ENCODE results near the gene SLC43A3.

Gene SLC43A3

DNA sequence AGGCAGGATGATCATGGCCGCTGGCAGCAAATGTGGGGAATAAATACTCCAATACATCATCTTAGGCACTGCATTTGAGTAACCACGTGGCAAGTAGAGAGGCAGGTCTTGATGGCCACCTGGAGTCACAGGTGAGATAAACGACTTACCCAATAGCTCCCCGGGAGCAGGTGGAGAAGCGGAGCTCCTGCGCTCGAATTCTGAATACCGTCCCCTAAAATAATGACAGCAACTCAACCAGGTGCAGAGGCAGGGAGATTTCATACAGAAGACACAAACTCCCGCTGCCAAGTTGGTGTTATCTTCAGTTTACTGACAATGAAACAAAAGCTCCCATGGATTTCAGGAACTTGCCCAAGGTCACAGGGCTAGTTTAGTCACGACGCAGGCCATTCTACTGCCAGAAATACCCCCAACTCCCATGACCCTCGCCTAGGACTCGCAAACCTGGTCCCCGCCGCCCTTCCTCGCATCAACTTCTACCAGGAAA, 437 bp downstream of the SLC43A3 start:
- TF ChIP-seq GATA3 (IDR thresholded peaks at IDR 0.05; ENCODE audit: low read depth, low read length) (no peak), GATA2 (IDR thresholded peaks at IDR 0.05; ENCODE audit: low read depth, low read length) (no peak)

DNA sequence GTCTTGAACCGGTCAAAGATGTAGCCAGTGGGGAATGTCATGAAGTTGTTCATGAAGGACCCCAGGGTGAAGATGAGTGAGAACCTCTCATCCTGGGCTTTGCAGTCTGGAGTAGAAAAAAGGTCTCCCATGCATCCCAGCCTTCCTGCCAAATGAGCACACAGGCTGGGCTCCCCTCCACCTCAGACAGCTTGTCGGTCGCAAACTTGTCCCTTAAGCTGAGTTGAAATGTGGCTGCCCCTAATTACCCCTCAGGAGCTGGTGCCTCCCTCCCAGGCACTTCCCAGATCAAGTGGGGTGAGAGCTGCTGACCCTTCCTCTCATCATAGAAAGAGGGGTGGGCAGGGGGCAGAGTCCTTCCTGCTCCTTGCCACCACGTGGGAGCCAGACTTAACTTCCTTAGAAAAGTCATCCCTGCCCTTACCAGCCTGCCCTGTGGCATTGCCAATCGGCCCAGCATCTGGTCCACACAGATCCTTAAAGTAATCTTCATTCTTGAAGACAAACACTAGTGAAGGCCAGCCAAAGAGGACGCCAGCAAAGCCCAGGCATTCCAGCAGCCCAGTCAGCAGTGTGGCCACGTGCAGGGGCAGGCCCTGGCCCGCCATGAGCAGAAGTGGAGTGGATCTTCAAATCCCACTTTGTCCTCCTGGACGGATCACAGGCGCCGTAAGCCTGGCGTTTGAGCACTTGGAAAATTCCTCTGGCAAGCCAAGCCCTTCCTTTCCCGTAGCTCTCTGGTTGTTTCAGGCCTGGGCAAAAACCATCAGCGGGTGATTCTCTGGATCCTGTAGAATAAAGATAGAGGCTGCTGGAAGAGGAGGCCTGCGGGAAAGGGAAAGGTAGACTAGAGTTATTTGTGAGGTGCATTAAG, 1.1 kb downstream of the SLC43A3 start:
- TF ChIP-seq GATA2 (IDR thresholded peaks at IDR 0.05; ENCODE audit: low read depth, low read length), result no peak
- no peak for TF ChIP-seq GATA3 (IDR thresholded peaks at IDR 0.05; ENCODE audit: low read depth, low read length)

DNA sequence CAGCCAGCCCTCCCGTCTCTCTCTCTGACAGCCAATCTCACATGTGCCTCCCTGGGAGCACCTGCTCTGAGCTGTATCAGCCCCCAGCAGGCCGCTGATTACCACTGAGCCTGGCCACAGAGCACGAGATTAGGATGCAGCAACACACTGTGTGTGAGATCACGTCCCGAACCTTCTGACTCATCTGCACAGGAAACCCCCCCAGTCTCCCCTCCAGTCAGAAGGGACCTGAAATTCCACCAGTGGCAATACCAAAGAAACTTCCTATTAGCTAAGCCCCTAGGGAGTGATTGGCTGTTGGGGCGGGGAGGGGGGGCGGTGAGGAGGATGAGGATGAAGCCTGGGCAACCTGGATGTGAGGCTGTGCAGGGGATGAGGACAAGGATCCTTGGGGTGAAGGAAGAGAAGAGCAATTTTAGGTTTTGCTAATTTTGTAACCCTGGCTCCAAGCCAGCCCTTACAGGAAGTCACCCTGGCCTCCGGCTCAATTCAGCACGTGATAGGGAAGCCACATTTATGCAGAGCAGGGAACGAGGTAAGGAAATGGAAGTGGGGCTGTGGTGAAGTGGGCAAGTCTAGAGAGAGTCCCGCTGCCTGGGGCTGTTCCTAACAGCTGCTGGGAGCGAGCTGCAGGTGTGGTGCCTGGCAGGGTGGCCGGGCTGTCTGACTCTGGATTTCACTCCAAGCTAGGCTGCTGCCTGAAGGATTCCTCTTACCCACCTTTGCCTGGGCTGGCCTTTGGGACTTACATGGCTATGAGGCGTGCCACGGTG, 1.9 kb downstream of the SLC43A3 start:
- no peak for TF ChIP-seq GATA2 (IDR thresholded peaks at IDR 0.05; ENCODE audit: low read depth, low read length)
- TF ChIP-seq GATA3 (IDR thresholded peaks at IDR 0.05; ENCODE audit: low read depth, low read length), result no peak

DNA sequence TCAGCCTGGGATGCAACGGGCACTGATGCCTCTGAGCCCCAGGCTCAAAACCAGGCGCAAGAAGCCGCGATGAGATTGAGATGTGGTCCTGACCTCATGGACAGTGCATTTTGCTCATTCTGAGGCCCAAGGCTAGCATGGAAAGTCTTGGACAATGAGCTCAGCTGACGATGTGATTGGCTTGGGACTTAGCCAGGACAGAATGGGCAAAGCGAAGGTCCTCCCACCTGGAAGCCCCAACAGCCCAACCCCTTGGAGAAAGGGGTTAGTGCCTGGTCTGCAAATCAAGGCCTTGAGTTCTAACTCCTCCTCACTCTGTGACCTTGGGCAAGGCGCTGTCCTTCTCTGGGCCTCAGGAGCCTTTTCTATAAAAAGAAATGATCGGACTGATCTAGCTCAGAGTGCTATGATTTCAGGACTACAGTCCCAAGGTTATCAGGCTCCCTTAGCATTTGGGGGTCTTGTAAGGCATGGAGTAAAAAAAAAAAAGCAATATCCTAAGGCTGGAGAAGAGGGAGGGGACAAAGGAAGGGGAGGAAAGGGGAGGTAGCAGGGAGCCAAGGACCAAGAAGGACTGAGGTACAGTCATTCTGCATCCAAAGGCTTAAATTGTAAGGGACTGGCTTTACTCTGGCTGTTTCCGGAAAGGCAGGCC, 2.7 kb downstream of the SLC43A3 start:
- TF ChIP-seq GATA3 (IDR thresholded peaks at IDR 0.05; ENCODE audit: low read depth, low read length) (no peak), GATA2 (IDR thresholded peaks at IDR 0.05; ENCODE audit: low read depth, low read length) (no peak)

DNA sequence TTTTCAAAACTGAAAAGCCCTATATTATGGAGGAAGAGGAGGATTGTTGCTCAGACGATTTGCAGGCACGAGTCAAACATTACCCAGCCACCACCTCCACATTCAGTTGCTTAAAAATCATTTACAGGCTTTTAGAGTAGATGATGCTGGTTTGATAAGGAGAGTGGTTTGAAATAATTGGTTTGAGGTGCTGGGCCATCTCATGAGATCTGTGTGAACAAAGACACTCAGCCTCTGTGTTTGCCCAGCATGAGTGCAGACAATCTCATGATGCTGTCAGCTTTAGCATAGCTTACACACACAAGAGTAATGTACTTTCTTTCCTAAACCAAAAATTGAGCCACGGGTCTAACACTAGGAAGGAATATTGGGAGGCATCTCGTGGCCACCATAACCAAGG, 4.3 kb downstream of the SLC43A3 start:
- TF ChIP-seq GATA3 (IDR thresholded peaks at IDR 0.05; ENCODE audit: low read depth, low read length), result no peak
- no peak for TF ChIP-seq GATA2 (IDR thresholded peaks at IDR 0.05; ENCODE audit: low read depth, low read length)

DNA sequence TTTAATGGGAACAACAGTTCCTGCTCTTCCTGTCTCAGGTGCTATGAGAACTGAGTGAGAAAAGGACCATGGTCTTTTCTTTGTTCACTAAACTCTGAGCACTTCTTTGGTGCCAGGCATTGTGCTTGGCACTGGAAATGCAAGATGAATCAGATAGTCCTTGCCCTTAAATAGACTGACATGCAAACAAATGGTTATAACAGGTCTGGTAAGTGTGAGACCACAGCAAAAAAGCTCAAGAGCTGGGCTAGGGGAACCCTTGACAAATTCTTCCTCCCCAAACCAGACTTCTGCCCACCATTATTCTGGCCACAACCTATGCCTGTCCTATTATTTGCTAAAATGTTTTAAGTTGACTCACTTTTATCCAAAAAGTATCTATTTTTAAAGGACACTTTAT, 5.1 kb downstream of the SLC43A3 start:
- TF ChIP-seq GATA2 (IDR thresholded peaks at IDR 0.05; ENCODE audit: low read depth, low read length) (no peak), GATA3 (IDR thresholded peaks at IDR 0.05; ENCODE audit: low read depth, low read length) (no peak)

DNA sequence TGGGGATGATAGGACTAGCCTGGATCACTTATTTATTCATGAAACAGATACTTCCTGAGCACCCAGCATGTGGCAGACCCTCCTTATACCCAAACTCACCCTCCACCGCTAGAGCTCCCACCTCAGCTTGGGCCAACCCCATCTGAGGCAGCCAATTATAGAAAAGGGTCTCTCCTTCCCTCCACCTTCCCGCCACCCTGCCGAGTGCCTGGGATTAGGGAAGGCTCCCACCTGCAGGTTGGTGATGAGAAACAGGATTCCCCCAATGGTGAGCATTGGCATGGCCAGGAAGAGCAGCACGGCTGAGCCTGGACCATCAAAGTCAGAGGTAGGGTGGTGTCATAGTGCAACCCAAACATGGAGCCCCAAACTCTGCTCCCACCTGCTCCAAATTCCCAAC, 5.9 kb downstream of the SLC43A3 start:
- TF ChIP-seq GATA2 (IDR thresholded peaks at IDR 0.05; ENCODE audit: low read depth, low read length) (no peak), GATA3 (IDR thresholded peaks at IDR 0.05; ENCODE audit: low read depth, low read length) (no peak)

DNA sequence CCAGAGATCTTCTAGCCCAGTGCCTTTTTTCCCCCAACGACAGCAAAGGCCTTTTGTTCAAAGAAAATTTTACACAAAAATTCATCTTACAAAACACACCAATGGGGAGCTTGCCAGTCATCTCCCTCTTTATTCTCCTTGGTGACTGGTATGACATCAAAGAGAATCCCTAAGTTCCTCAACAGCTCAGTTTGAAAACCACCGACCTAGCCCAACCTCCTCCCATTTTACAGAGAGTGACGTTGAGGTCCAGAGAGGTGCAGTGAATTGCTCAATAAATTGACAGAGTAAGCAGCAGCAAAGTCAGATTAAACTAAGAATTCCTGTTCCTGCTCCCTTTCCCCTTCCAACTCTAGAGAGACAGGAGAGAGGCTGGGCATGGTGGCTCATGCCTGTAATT, 7.8 kb downstream of the SLC43A3 start:
- TF ChIP-seq GATA2 (IDR thresholded peaks at IDR 0.05; ENCODE audit: low read depth, low read length), result no peak
- TF ChIP-seq GATA3 (IDR thresholded peaks at IDR 0.05; ENCODE audit: low read depth, low read length), result no peak

DNA sequence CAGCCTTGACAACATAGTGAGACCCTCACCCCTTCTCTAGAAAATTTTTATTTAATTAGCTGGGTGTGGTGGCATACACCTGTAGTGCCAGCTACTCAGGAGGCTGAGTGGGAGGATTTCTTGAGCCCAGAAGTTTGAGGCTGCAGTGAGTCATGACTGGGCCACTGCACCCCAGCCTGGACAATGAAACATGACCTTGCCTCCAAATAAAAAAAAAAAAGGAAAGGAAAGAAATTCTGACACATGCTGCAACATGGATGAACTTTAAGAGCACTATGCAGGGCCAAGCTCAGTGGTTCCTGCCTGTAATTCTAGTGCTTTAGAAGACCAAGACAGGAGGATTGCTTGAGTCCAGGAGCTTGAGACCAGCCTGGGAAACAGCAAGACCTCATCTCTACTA, 8.8 kb downstream of the SLC43A3 start:
- TF ChIP-seq GATA2 (IDR thresholded peaks at IDR 0.05; ENCODE audit: low read depth, low read length) (no peak), GATA3 (IDR thresholded peaks at IDR 0.05; ENCODE audit: low read depth, low read length) (no peak)

DNA sequence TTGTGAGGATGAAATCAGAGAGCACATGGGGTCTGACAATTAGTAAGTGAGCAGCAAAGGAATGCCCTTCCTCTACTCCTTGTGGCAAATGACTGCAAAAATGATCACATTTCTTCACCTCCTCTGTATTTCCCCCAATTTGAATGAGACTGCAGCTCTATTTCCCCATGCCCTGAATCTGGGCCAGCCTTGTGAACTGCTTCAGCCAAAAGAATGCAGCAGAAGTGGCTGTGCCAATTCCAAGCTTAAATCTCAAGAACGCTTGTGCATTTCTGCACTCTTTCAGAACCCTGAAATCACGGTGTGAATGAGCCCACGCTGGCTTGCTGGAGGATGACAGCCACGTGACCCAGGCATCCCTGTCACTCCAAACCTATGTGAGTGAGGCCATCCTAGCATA, 9.9 kb downstream of the SLC43A3 start:
- TF ChIP-seq GATA3 (IDR thresholded peaks at IDR 0.05; ENCODE audit: low read depth, low read length), result no peak
- no peak for TF ChIP-seq GATA2 (IDR thresholded peaks at IDR 0.05; ENCODE audit: low read depth, low read length)

DNA sequence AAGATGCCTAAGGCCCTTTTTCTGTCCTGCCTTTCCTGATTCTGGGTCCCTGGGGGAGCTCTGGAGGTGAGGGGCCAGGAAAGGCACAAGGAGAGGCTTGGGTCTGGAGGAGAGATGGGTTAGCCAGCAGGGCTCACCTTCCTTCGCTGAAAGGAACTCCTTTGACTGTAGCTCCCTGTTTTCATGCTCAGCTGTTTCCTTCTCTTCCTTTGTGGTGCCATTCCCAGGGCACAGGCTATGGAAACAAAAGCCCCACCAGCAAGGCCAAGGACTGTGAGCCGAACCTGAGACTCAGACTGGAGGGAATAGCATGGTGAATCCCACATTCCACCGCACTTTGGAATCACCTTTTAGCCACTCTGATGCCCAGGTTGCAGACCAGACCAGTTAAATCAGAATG, 10.5 kb downstream of the SLC43A3 start:
- TF ChIP-seq GATA2 (IDR thresholded peaks at IDR 0.05; ENCODE audit: low read depth, low read length) (no peak), GATA3 (IDR thresholded peaks at IDR 0.05; ENCODE audit: low read depth, low read length) (no peak)

DNA sequence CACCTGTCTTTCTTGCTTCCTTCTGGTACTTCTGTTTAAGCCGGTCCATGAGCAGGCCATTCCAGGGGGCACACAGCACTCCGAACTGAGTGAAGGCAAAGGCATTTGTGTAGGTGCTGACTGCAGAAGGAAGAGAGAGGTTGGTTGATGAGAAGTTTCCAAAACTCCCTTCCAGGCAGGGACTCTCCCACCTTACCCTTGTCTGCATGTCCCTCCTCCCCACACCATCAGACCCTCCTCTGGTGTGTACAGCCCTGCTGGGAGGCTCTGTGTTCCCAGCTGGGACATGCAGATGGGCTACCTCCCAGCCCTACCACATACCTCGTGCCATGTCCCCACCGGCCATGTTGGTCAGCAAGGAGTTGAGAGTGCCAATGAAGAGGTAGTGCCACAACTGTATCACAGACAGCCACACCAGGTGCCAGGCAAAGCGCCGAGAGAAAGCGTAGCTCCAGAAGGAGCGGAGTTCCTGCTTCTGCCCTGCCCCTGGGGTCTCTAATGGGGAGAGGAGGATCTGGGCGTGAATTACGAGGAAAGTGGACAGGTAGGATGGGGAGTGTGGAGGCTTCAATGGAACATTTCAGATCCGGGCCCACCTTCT, 12.2 kb downstream of the SLC43A3 start:
- TF ChIP-seq GATA3 (IDR thresholded peaks at IDR 0.05; ENCODE audit: low read depth, low read length), result no peak
- TF ChIP-seq GATA2 (IDR thresholded peaks at IDR 0.05; ENCODE audit: low read depth, low read length), result no peak

DNA sequence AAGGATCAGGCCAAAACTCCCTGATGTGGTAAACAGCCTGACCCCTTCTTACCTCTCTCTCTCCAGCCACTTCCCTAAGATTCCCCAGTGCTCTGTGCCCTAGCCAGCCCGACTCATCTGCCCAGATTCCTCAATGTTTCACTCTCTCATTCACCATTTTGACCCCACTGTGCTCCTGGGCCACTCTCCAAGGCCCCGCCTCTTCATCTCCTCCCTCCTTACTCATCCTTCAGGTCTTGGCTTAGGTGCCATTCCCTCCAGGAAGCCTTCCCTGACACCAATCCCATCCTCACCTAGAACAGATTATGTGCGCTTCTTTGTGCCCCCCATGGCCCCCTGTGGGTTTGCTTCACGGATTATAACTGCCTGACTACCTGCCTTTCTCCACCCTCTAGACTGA, 13.2 kb downstream of the SLC43A3 start:
- no peak for TF ChIP-seq GATA2 (IDR thresholded peaks at IDR 0.05; ENCODE audit: low read depth, low read length)
- TF ChIP-seq GATA3 (IDR thresholded peaks at IDR 0.05; ENCODE audit: low read depth, low read length), result no peak

DNA sequence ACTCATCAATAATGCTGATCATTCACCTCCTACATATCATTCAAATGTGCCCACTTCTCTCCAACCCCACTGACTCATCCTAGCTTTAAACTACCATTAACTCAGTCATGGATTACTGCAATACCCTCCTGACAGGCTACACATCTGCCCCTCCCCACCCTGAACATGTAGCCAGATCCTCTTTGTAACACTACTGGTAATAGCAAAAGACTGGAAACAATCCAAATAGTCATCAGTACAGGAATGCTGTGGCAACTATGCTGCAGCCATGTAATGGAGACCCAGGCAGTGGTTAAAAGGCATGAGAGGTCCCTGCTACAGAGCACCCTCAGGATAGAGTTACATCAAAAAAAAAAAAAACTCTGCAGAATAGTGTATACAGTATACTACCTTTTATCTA, 16.6 kb downstream of the SLC43A3 start:
- no peak for TF ChIP-seq GATA3 (IDR thresholded peaks at IDR 0.05; ENCODE audit: low read depth, low read length)
- no peak for TF ChIP-seq GATA2 (IDR thresholded peaks at IDR 0.05; ENCODE audit: low read depth, low read length)
